Amniotic stem cell (primary cell): ENCODE data around the gene YPEL2.

Experiments
- DNase-seq: peaks from one replicate; lab custom pipeline; 2025; lab: John Stamatoyannopoulos, UW

The YPEL2 gene

GRCh38 chr17:59330053-59330942 is 1.2 kb upstream of the YPEL2 start:
- no peak for DNase-seq

GRCh38 chr17:59331929-59332748 is 684 bp downstream of the YPEL2 start:
- no peak for DNase-seq

DNA sequence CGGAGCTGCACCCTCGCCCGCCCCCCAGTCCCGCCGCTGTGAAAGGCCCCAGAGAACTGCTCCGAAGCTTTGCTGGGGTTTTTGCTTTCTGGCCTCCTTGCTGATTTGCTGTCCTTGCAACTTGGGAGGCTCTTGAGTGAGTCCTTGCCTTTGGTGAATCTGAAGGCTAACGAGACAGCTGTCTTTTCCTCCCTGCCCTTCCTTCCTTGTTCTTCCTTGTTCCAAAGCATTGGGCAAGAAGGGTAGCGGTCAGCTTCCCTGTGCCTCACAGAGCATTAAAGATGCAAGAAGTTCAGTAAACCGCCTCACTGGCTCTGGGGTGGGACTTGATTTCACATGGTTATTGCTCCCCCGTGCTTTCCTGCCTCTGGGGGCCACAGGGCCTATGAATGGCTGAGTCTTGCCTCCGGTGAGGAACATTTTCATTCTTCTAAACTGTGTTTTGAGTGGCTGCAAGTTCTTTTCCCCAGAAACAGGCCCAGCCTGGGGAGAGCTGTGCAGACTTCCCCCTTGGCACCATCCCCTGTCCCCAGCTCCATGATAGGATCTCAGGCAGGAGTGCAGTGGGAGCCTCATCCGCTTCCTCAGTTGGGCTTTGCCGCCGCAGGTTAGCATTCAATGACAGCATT is 1.4 kb downstream of the YPEL2 start:
- DNase-seq = no peak

- no peak for DNase-seq
Observed at GRCh38 chr17:59333836-59334235, 2.4 kb downstream of the YPEL2 start.

GRCh38 chr17:59335685-59336084 is 4.2 kb downstream of the YPEL2 start:
- no peak for DNase-seq

GRCh38 chr17:59337741-59338299 is 6.4 kb downstream of the YPEL2 start:
- no peak for DNase-seq

- DNase-seq = no peak
Observed at GRCh38 chr17:59338498-59338897, 7.0 kb downstream of the YPEL2 start.

- no peak for DNase-seq
Observed at GRCh38 chr17:59341922-59342321, 10.5 kb downstream of the YPEL2 start.

DNA sequence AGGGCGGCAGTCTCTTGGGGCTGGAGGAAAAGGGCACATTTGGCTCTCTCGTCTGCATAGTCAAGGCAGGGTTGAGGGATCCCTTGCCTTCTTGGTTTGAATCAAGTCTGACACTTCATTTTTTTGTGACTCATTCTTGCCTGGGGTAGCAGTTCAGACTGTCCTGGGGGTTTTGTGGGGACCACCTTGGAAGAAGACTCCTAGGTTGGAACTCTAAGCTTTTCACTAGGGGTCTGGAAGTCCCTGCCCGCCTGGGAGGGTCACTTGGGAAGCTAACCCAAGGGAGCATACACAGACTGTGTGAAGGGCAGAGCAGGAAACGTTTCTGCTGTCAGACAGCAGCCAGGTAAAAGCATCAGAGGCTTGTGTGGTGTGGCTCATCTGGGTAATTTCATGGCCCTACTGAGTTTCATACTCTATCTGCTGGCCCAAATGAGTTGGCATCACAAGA is 11.3 kb downstream of the YPEL2 start:
- no peak for DNase-seq

- DNase-seq = no peak
Observed at GRCh38 chr17:59345476-59345875, 14.0 kb downstream of the YPEL2 start.

DNA sequence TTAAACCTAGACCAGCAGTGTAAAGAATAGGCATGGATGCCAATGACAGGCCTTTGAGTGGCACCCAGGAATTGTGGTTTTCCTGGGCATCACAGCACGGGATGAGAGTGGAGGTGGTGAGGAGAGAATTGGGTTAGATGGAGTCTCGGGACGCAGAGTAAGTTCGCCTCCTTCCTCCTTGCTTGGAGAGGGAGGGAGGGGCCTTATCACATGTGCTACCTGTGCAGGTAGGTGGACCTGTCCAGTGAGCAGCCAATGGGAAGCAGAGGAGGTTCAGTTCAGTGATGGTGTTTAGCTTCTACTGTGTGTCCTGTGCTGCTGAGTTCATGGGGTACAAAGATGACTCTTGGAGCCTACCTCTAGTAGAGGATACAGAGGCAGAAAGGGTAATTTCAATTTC is 14.9 kb downstream of the YPEL2 start:
- no peak for DNase-seq

GRCh38 chr17:59346876-59347407 is 15.5 kb downstream of the YPEL2 start:
- no peak for DNase-seq

- DNase-seq = no peak
Observed at GRCh38 chr17:59347975-59348391, 16.5 kb downstream of the YPEL2 start.

GRCh38 chr17:59349178-59349577 is 17.7 kb downstream of the YPEL2 start:
- no peak for DNase-seq

DNA sequence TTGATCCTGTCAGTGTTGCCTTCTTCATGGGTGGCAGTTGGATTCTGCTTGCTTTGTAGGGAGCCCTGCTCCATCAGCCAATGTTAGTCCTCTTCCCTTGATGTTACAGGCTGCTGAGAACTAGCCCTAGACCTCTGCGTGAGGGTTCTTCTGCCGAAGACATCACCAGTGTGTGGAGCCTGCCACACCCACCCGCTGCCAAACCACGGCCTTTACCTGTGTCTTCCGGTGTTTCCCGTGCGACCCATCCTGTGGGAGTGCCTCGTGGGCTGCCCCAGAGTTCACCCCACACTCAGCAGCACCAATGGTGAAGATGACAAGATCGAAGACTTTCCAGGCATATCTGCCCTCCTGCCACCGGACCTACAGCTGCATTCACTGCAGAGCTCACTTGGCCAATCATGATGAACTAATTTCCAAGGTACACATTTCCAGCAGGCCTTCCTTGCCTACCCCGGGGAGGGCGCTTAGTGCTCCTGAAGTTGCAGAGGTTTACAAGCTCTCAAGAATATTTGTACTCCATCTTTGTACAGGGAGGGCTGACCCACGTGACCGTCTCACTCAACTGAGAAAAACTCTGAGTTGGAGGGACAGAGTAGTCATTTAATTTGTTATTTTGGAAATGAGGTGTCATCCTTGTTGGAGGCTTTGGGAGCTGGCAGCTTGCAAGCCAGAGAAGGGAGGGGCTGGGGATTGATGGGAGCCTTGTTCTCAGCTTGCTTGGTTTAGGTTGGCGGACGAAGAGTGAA is 21.8 kb downstream of the YPEL2 start:
- no peak for DNase-seq

- no peak for DNase-seq
Observed at GRCh38 chr17:59353936-59354755, 22.7 kb downstream of the YPEL2 start.

DNA sequence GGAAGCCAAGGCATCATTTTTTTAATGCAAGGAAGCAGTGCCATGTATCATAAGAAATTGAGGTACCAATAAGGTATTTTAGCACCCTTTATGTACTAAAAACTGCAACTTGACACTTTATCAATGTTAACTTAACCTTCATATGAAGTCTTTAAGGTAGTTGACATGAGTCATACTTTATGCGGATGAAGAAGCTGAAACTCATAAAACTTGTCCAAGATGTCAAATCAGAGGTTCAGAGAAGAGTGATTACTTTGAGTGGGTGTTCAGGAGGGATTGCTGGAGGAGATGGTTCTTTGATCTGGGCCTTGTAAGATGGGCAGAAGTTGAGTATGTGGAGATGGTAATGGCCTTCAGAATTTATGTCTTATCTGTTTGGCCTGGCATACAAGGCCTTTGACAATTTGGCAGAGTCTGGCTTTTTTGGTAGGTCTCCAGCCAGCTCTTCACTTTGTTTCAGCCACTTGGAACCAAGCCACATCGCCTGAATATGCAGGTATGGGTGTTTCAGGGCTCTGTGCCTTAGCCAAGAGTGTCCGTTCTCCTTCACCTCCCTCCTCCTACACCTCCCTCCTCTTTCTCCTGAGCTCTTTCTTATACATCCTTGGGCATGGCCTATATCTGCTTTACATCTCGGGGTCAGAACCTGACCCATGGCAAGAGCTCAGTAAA is 23.7 kb downstream of the YPEL2 start:
- no peak for DNase-seq

- no peak for DNase-seq
Observed at GRCh38 chr17:59355702-59356325, 24.4 kb downstream of the YPEL2 start.

GRCh38 chr17:59356543-59357218 is 25.2 kb downstream of the YPEL2 start:
- DNase-seq = no peak
